HG03520 (cell line): ENCODE results near the gene EXOC6.
"Not testable (repeated sequence)": the region's sequence is repeated elsewhere in the genome, so short reads cannot be mapped to it uniquely, and the experiment has no call there.

Experiments
- ATAC-seq: cut with Tn5 transposase; IDR thresholded peaks from one replicate; pipeline ENCODE4 v1.9.1; 2021; ENCODE audit warnings: mild to moderate bottlenecking, moderate library complexity; ENCODE audit not compliant: unreplicated experiment

EXOC6 gene

GRCh38 chr10:92929896-92930295 lies 81.6 kb downstream of the EXOC6 start:
- no peak for ATAC-seq

GRCh38 chr10:92931597-92931996 lies 83.3 kb downstream of the EXOC6 start:
- ATAC-seq: no peak

GRCh38 chr10:92937876-92938275 lies 89.6 kb downstream of the EXOC6 start:
- no peak for ATAC-seq

- ATAC-seq: no peak
These were observed 90.5 kb downstream of the EXOC6 start for GRCh38 chr10:92938841-92939240.

GRCh38 chr10:92942226-92942625 lies 93.9 kb downstream of the EXOC6 start:
- no peak for ATAC-seq

GRCh38 chr10:92946491-92946890 lies 98.2 kb downstream of the EXOC6 start:
- no peak for ATAC-seq

GRCh38 chr10:92952573-92952972 lies 104.3 kb downstream of the EXOC6 start:
- not testable (repeated sequence) for ATAC-seq

GRCh38 chr10:92957223-92958010 lies 109.1 kb downstream of the EXOC6 start:
- ATAC-seq: no peak

- no peak for ATAC-seq
These were observed 113.3 kb downstream of the EXOC6 start for GRCh38 chr10:92961638-92962037.

- no peak for ATAC-seq
These were observed 117.0 kb downstream of the EXOC6 start for GRCh38 chr10:92965314-92965713.

- ATAC-seq: no peak
These were observed 119.3 kb downstream of the EXOC6 start for GRCh38 chr10:92967641-92968040.

GRCh38 chr10:92969151-92969550 lies 120.8 kb downstream of the EXOC6 start:
- no peak for ATAC-seq

GRCh38 chr10:92970301-92971070 lies 122.2 kb downstream of the EXOC6 start:
- no peak for ATAC-seq

GRCh38 chr10:92972066-92972870 lies 123.9 kb downstream of the EXOC6 start:
- no peak for ATAC-seq

- no peak for ATAC-seq
These were observed 124.6 kb downstream of the EXOC6 start for GRCh38 chr10:92972886-92973285.

GRCh38 chr10:92976278-92976677 lies 128.0 kb downstream of the EXOC6 start:
- ATAC-seq: not testable (repeated sequence)

GRCh38 chr10:92989250-92989649 lies 140.9 kb downstream of the EXOC6 start:
- no peak for ATAC-seq

- ATAC-seq: no peak
These were observed 142.3 kb downstream of the EXOC6 start for GRCh38 chr10:92990615-92991014.

- ATAC-seq: no peak
These were observed 143.2 kb downstream of the EXOC6 start for GRCh38 chr10:92991513-92991912.

GRCh38 chr10:92993699-92994272 lies 145.5 kb downstream of the EXOC6 start:
- no peak for ATAC-seq

GRCh38 chr10:92995509-92995908 lies 147.2 kb downstream of the EXOC6 start:
- ATAC-seq: no peak
